Activated T-cell treated with anti-CD3 and anti-CD28 coated beads for 48 hours (primary cell): ENCODE results near the gene CFC1.
A peak's percentile ranks its signal among the peaks of the same experiment; 100 is the strongest.
"Not testable (repeated sequence)": the region's sequence is repeated elsewhere in the genome, so short reads cannot be mapped to it uniquely, and the experiment has no call there.

Experiments used
- DNase-seq: peaks from one replicate; pipeline ENCODE4 v3.0.0-alpha.2; 2020; ENCODE audit warnings: low read depth

Gene CFC1

DNA sequence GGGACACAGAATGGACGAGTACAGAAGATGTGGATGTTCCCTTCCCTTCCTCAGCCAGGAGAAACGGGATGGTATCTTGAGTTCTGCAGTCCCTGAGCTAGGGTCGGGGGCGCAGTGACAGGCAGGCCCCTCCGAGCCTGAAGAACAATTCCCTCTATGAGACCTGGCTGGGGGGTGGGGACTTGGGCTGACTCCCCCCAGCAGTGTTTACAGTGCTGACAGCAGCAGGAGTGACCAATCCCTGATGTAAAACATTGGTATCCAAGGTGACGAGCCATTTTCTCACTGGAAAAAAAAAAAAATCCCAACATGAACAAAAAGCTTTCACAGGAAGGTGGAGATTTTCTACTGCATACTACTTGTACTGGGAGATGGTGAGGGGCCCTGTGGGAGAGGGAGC is at the start of gene CFC1:
TSS of gene CFC1 (minus strand) at position 183 of the 400 bp plus-strand sequence. CDS start 288 bp downstream, outside the sequence.
- DNase-seq, result not testable (repeated sequence)

- not testable (repeated sequence) for DNase-seq
Observed at GRCh38 chr2:130641688-130642087, 42.3 kb upstream of the CFC1 start.

DNA sequence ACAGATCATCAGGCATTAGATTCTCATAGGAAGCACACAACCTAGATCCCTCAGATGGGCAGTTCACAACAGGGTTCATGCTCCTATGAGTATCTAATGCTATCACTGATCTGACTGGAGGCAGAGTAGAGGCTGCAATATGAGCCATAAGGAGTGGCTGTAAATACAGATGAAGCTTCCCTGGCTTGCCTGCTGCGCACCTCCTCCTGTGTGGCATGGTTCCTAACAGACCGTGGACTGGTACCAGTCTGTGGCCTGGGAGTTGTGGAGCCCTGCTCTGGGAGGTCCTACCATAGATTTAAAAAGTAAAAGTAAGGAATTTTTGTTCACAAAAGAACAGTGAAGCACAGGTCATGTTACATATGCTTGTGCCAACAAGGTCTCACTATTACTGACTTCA is 39.6 kb upstream of the CFC1 start:
- not testable (repeated sequence) for DNase-seq

- not testable (repeated sequence) for DNase-seq
Observed at GRCh38 chr2:130628784-130629475, 29.6 kb upstream of the CFC1 start.

GRCh38 chr2:130611140-130611539 is 11.8 kb upstream of the CFC1 start, which contains the start of gene POTEJ:
TSS of gene POTEJ (plus strand) at chr2:130611440. CDS start at chr2:130611533, 93 bp downstream.
- DNase-seq, result not testable (repeated sequence)

DNA sequence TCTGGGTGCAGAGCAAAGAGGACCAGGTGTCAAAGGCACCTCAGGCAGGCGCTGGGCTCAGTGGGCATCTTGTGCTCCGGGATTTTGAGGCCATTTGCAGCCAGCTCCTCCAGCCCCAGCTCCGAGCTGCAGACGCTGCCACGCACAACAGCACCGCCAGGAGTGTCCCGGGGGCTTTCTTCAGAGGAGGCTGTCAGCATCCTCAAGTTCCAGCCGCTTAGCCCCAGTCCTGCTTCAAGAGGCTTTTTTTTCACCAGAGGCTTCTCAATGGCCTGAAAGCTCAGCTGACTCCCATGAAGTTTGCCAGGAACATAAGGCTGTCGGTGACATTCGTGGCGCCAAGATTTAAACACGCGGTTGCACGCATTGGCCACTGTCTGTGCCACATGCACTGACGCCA is 11.1 kb upstream of the CFC1 start:
- DNase-seq, result not testable (repeated sequence)

GRCh38 chr2:130609002-130609920 is 9.9 kb upstream of the CFC1 start:
- not testable (repeated sequence) for DNase-seq

DNA sequence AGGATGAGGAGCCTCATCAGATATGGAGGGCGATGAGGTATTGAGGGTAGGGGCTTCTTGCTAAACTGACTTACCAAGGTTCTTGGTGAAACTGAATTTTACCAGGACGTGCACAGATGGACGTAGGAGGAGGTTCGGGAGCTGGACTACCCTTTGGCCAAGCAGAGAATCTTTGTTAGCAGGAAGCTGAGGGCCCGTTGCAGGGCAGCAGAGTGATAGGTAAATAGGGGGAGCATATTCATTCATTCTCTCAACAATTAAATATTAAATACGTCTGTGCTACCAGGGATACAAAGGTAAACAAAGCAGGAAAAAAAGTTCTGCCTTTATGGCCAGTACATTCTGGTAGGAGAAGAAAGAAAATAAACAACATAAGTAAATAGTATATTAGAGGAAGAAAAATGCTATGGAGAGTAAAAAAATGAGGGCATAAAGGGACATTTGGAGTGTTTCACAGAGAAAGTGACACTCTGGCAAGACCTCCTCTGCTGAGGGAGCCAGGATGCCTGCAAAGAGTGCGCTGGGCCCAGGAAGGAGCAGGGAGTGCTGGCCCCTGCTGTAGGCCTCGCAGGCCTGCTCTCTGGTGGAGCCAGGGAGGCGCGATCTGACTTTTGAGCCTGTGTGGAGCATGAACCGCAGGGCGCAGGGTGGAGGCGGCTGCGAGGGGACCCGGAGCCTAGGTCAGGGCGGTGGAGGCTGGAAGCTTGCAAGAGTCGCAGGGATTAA is 9.1 kb upstream of the CFC1 start:
- DNase-seq, result not testable (repeated sequence)

DNA sequence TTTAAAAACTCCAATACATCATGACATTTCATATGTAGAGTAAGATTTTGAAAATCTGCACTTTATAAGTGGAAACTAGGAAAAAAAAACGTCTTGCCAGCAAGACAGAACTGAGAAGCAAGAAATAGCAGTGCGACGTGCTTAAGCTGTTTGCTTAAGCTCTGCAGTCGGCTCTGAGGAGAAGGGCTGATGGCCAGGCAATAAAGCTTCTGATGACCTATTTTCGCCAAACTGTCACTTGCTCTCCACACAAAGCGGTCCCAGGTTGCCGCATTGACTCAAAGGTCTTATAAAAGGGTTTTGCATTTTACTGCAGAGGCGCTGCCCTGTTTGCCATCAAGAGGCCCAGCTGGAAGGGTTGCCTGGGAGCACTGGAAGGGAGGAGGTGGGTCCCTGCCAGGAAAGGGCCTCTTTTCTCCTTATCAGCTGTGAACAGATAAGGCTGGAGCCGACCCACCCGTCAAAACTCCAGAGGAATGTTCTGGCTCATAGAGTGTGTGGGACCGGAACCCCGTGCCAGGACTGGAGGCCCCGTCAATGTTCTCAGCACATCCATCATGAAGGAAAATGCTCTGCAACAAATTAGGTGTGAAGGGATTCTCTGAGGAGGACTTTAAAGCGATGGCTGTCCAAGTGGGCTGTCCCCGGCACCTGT is 2.4 kb upstream of the CFC1 start:
- DNase-seq, result not testable (repeated sequence)

DNA sequence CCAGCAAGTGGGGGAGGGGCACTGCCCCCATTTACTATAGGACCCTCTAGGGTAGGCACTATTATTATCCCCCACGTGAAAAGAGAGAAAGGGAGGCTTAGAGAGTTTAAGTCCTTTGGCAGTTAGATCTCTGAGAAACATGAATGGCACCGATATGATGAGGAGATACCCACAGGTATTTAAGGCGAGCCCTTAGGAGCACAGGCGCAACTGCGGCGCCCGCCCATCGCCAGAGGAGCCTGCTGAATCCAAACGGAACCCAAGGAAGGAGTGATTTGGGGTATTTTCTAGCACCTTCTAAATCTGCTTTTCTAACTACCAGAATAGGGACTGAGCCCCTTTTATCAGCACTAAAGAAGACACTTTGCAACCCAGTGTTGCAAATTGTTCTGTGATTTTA is 551 bp upstream of the CFC1 start:
- DNase-seq, result not testable (repeated sequence)

- DNase-seq, result not testable (repeated sequence)
Observed at GRCh38 chr2:130598463-130598862, 912 bp downstream of the CFC1 start.

DNA sequence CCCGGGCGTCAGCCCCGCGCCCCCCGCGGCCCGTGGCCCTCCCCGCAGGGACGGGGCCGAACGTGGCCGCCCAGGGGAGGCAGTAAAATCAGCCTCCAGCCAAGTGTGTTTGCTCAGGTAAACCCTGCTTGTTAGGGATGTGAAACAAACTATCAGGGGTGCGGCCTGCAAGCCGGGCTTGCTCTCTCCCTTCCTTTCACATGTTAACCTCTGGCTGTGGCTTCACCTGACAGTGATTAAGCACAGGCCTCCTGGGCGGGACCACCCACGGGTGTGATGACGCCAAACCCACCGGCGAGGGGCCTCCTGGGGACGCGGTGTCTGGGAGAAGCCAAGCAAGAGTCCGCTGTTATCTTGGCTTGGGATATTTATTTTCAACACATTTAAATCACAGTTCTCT is 1.4 kb downstream of the CFC1 start:
- not testable (repeated sequence) for DNase-seq

- not testable (repeated sequence) for DNase-seq
Observed at GRCh38 chr2:130596757-130597156, 2.6 kb downstream of the CFC1 start.

DNA sequence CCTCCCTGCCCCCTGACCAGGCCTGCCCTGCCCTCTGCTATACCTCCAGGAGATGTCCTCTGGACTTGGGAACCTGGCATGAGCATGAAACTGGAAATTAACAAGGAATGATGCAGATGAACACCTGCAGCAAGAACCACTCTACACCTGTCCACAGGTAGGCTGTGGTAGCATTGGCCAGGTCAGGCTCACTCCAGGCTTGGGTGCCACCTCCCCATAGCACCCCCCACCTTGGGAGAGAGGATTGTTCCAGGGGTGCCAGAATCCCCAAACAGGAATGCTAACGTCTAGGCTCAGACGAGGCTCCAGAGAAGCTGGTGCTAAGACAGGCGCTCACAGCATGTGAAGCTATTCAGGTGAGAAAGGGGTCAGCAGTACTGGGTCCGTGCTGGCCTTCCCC is 5.4 kb downstream of the CFC1 start:
- not testable (repeated sequence) for DNase-seq

DNA sequence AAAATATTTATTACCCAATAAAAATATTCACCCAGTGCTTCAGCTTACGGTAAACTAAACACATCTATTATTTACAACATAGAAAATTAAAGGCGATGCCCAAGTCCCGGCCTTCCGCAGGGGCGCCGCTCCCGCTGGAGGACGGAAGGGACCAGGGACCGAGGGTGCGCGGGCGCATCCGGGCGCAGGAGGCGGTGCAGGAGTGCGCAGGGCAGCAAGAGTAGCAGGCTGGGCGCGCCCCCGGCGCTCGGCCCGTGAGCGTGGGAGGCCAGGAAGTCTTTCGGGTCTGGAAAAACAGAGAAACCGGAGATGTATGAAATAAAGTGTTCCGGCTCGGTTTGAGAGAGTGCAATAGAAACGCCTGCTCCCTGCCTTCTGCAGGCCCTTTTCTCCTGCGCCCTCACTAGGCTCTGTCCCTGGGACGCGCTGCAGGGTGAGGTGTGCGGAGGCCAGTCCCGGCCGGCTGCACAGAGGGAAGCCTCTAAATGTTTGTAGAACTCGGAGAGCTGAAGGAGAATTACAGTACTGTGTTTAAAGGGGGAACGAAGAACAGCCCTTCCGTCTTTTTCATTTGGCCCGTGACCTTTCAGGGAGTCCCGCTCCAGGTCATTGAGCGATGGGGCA is 6.5 kb downstream of the CFC1 start:
- not testable (repeated sequence) for DNase-seq

DNA sequence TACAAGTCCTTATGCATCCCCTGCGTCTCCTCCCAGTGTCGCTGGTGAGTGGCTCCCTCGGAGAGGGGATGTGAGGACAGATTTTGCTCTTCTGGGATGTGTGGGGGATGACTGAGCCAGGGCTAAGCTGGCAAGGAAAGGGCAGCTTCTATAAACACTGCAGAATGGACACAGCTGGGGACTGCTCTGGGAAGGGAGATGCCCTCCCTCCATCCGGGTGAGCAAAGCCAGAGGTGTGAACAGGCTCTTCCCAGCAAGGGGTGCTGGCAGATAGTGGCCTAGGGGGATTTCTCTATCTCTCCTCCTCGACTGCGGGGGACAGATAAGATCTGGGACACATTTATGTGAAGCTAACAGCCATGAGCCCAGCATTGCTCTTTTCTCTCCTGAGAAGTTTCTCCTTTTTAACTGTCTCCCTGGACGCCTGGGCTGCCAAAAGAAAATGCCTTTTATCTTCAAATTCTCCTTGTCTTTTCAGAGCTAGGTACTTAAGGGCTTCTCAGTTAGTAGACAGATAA is 8.5 kb downstream of the CFC1 start:
- DNase-seq, result not testable (repeated sequence)

- not testable (repeated sequence) for DNase-seq
Observed at GRCh38 chr2:130590170-130590841, 9.1 kb downstream of the CFC1 start.

GRCh38 chr2:130588688-130589458 is 10.5 kb downstream of the CFC1 start:
- DNase-seq, result peak; percentile 18

- not testable (repeated sequence) for DNase-seq
Observed at GRCh38 chr2:130584726-130585125, 14.6 kb downstream of the CFC1 start.
